ENCODE data around the gene AGGF1. TPM values are rescaled to one million over a fixed set of nuclear protein-coding genes. Genes with fewer than 3 reads are reported as not detected.
A peak's percentile ranks its signal among the peaks of the same experiment; 100 is the strongest.
"Not testable (repeated sequence)": the region's sequence is repeated elsewhere in the genome, so short reads cannot be mapped to it uniquely, and the experiment has no call there.

Gene AGGF1
- polyA plus RNA-seq, 4 donors, result 31.0 to 38.6 (median 36.8) TPM

GRCh38 chr5:77083088-77083487, 52.9 kb downstream of the AGGF1 start:
- no peak for DNase-seq (ENCODE audit: low read depth in 4 of 4, low spot score in 3 of 4)

DNA sequence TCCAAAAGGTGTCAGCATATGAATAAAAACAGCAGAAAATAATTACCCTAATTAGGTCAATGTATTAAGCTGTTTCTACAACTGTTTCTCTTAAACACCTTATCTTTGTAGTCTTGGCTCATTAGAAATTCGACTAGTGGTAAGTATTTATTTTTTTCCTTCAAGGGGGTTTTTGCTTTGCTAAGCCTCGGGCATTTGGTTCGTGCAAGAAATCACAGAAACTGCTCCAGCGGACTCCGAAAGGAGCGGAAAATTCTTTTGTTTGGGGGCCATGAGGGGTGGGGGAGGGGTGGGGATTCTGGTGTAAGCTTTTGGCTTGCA, 56.1 kb downstream of the AGGF1 start:
- peak; percentile 75 to 81 (median 79) for DNase-seq (ENCODE audit: low read depth in 4 of 4, low spot score in 3 of 4)

- peak; percentile 70 to 80 (median 76) for DNase-seq (ENCODE audit: low read depth in 4 of 4, low spot score in 3 of 4)
Measured at GRCh38 chr5:77086689-77087483, 56.7 kb downstream of the AGGF1 start, which contains the start of gene ZBED3. Gene ZBED3 (minus strand): TSS chr5:77087285. CDS start chr5:77077878, 9,407 bp downstream.

GRCh38 chr5:77087484-77088261, 57.5 kb downstream of the AGGF1 start:
- DNase-seq (ENCODE audit: low read depth in 4 of 4, low spot score in 3 of 4), result peak in 3 of 4 donors; percentile 33 to 55 (median 38)

- DNase-seq (ENCODE audit: low read depth in 4 of 4, low spot score in 3 of 4), result no peak
Measured at GRCh38 chr5:77095189-77095588, 65.0 kb downstream of the AGGF1 start.

GRCh38 chr5:77101298-77101697, 71.1 kb downstream of the AGGF1 start:
- DNase-seq (ENCODE audit: low read depth in 4 of 4, low spot score in 3 of 4), result no peak

- DNase-seq (ENCODE audit: low read depth in 4 of 4, low spot score in 3 of 4), result no peak
Measured at GRCh38 chr5:77102549-77102948, 72.3 kb downstream of the AGGF1 start.

- no peak for DNase-seq (ENCODE audit: low read depth in 4 of 4, low spot score in 3 of 4)
Measured at GRCh38 chr5:77103457-77103856, 73.3 kb downstream of the AGGF1 start.

DNA sequence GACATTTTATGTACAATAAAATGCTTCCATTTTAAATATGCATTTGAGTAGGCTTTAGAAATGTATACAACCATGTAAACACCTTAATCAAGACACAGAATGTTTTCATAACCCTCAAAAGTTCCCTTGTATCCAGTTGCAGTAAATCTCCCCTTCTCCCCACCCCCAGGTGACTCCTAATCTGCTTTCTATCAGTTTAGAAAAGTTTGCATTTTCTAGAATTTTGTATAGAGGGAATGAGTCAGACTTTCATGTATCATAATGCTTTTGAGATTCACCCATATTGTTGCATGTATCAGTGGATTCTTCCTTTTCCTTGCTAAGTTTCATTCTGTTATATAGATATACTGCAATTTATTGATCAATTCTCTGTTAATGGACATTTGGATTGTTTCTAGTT, 74.6 kb downstream of the AGGF1 start:
- no peak for DNase-seq (ENCODE audit: low read depth in 4 of 4, low spot score in 3 of 4)

DNA sequence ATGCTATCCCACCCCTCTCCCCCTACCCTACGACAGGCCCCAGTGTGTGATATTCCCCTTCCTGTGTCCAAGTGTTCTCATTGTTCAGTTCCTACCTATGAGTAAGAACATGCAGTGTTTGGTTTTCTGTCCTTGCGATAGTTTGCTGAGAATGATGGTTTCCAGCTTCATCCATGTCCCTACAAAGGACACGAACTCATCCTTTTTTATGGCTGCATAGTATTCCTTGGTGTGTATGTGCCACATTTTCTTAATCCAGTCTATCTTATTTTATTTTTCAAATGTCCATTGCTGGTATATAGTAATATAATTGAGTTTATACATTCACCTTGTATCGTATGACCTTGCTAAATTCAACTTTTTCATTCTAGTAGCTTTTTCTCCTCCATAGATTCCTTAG, 76.8 kb downstream of the AGGF1 start:
- DNase-seq (ENCODE audit: low read depth in 4 of 4, low spot score in 3 of 4), result not testable (repeated sequence)

Other genes with a start within 250 kb of the AGGF1 start
- gene F2RL1, start 211.4 kb upstream of the AGGF1 start, polyA plus RNA-seq (ENCODE audit: insufficient read length in 4 of 4), result 10 to 100 TPM; 37.8 to 44.5 (median 40.6) TPM
- gene S100Z, start 180.4 kb upstream of the AGGF1 start, polyA plus RNA-seq (ENCODE audit: insufficient read length in 4 of 4), result under 1 TPM in 2 of 4 donors, not detected in 2; 0.10 to 0.41 TPM
- gene CRHBP, start 77.4 kb upstream of the AGGF1 start, polyA plus RNA-seq (ENCODE audit: insufficient read length in 4 of 4), result 10 to 100 TPM; 23.9 to 28.8 (median 27.1) TPM
- gene ZBED3, start 56.9 kb downstream of the AGGF1 start, polyA plus RNA-seq (ENCODE audit: insufficient read length in 4 of 4), result 10 to 100 TPM; 29.1 to 39.5 (median 35.7) TPM
- 1 to 10 TPM; 4.4 to 8.1 (median 6.3) TPM for gene PDE8B, start 180.3 kb downstream of the AGGF1 start, polyA plus RNA-seq (ENCODE audit: insufficient read length in 4 of 4)

All from right renal pelvis (tissue), 4 donors.